IMR-90 (cell line): Measurements from ENCODE around the gene SLF2.

Experiments used
- CEBPB ChIP-seq: IDR thresholded peaks from 2 replicates; pipeline ENCODE4 v1.6.1; 2012; ENCODE audit warnings: low read depth, low read length, improper control_type of control experiment
- CHD1 ChIP-seq: IDR thresholded peaks from 2 replicates; pipeline ENCODE4 v1.6.1; 2012; ENCODE audit warnings: low read depth, low read length, improper control_type of control experiment
- FOS ChIP-seq: fragments of 150-350 bp; IDR thresholded peaks from 2 replicates; pipeline ENCODE4 v1.6.1; 2016; ENCODE audit warnings: low read depth, low read length
- MAFK ChIP-seq: IDR thresholded peaks from 2 replicates; pipeline ENCODE4 v1.6.1; 2012; ENCODE audit warnings: low read depth, low read length, improper control_type of control experiment
- MXI1 ChIP-seq: IDR thresholded peaks from 2 replicates; pipeline ENCODE4 v1.6.1; 2012; ENCODE audit warnings: low read depth, mild to moderate bottlenecking, low read length, moderate library complexity, borderline replicate concordance
- NFE2L2 ChIP-seq: fragments of 150-350 bp; IDR thresholded peaks from 2 replicates; pipeline ENCODE4 v1.6.1; 2016; ENCODE audit warnings: low read depth, mild to moderate bottlenecking, low read length
- POLR2A ChIP-seq: IDR thresholded peaks from 2 replicates; pipeline ENCODE4 v1.6.1; 2012; ENCODE audit warnings: mild to moderate bottlenecking, low read depth, low read length
- RAD21 ChIP-seq: IDR thresholded peaks from 2 replicates; pipeline ENCODE4 v1.6.1; 2012; ENCODE audit warnings: low read length, improper control_type of control experiment
- RCOR1 ChIP-seq: IDR thresholded peaks from 2 replicates; pipeline ENCODE4 v1.6.1; 2012; ENCODE audit warnings: mild to moderate bottlenecking, low read length, improper control_type of control experiment; ENCODE audit not compliant: insufficient replicate concordance
- TF ChIP-seq, protein P1 (sequence below): fragments of 150-350 bp; IDR thresholded peaks from 2 replicates; pipeline ENCODE4 v1.6.1; 2016; ENCODE audit warnings: low read depth, mild to moderate bottlenecking, low read length, moderate library complexity, borderline replicate concordance
- TF ChIP-seq, protein P2 (sequence below): conservative IDR thresholded peaks from 2 replicates; pipeline ENCODE4 v1.5.1; 2012; ENCODE audit warnings: mild to moderate bottlenecking, low read depth, low read length, improper control_type of control experiment
- TF ChIP-seq, protein P3 (sequence below): fragments of 150-350 bp; IDR thresholded peaks from 2 replicates; pipeline ENCODE4 v1.6.1; 2017; ENCODE audit warnings: mild to moderate bottlenecking, antibody characterized with exemption, low read length, low read depth

DNA sequence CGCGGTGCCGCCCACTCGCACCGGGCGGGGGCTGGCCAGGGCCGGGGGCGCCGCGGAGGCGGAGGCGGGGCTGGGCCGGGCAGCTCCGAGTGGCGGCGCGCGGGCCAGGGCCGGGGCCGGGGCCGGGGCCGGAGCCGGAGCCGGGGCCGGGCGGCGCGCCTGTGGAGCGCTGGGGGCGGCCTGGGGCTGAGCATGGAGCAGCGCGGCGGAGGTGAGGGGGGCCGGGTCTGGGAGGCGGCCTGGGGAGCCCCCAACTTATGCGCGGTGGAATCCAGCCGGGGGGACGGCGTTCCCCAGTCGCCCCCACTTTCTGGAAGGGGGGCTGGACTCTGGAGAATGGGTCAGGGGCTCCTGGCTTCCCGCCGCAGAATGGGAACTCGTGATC, 87.0 kb downstream of the SLF2 start, which contains the start of gene LZTS2:
- no peak for TF ChIP-seq RAD21
- TF ChIP-seq, protein P1, sequence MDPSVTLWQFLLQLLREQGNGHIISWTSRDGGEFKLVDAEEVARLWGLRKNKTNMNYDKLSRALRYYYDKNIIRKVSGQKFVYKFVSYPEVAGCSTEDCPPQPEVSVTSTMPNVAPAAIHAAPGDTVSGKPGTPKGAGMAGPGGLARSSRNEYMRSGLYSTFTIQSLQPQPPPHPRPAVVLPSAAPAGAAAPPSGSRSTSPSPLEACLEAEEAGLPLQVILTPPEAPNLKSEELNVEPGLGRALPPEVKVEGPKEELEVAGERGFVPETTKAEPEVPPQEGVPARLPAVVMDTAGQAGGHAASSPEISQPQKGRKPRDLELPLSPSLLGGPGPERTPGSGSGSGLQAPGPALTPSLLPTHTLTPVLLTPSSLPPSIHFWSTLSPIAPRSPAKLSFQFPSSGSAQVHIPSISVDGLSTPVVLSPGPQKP: no peak
- TF ChIP-seq, protein P2, sequence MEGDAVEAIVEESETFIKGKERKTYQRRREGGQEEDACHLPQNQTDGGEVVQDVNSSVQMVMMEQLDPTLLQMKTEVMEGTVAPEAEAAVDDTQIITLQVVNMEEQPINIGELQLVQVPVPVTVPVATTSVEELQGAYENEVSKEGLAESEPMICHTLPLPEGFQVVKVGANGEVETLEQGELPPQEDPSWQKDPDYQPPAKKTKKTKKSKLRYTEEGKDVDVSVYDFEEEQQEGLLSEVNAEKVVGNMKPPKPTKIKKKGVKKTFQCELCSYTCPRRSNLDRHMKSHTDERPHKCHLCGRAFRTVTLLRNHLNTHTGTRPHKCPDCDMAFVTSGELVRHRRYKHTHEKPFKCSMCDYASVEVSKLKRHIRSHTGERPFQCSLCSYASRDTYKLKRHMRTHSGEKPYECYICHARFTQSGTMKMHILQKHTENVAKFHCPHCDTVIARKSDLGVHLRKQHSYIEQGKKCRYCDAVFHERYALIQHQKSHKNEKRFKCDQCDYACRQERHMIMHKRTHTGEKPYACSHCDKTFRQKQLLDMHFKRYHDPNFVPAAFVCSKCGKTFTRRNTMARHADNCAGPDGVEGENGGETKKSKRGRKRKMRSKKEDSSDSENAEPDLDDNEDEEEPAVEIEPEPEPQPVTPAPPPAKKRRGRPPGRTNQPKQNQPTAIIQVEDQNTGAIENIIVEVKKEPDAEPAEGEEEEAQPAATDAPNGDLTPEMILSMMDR: no peak
- TF ChIP-seq POLR2A: no peak
- no peak for TF ChIP-seq MXI1
- TF ChIP-seq MAFK: no peak
- no peak for TF ChIP-seq NFE2L2
- peak; percentile 41; the same call in 1 of the 2 replicates for TF ChIP-seq CHD1
- no peak for TF ChIP-seq CEBPB
- TF ChIP-seq RCOR1: no peak
- no peak for TF ChIP-seq FOS
- TF ChIP-seq, protein P3, sequence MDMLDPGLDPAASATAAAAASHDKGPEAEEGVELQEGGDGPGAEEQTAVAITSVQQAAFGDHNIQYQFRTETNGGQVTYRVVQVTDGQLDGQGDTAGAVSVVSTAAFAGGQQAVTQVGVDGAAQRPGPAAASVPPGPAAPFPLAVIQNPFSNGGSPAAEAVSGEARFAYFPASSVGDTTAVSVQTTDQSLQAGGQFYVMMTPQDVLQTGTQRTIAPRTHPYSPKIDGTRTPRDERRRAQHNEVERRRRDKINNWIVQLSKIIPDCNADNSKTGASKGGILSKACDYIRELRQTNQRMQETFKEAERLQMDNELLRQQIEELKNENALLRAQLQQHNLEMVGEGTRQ: no peak
